ENCODE data around the gene PTK6.

Gene PTK6

GRCh38 chr20:63483834-63484233 lies 53.3 kb downstream of the PTK6 start:
- TF ChIP-seq CTCF (conservative IDR thresholded peaks at IDR 0.05), result 0 out of 2 replicates have a peak, but pooled peaks have one; percentile 13
- H3K27ac ChIP-seq, result no peak overlapping the region

GRCh38 chr20:63482021-63482587 lies 55.1 kb downstream of the PTK6 start:
- peak overlapping the region; percentile 47 for H3K27ac ChIP-seq
- no peak for TF ChIP-seq CTCF (conservative IDR thresholded peaks at IDR 0.05)

GRCh38 chr20:63481503-63481902 lies 55.7 kb downstream of the PTK6 start:
- 0 out of 2 replicates have a peak overlapping the region, but pooled peaks have one; percentile 48 for H3K27ac ChIP-seq
- TF ChIP-seq CTCF (conservative IDR thresholded peaks at IDR 0.05), result no peak

- H3K27ac ChIP-seq, result peak overlapping the region; percentile 69
Observed at GRCh38 chr20:63479695-63480419, 57.3 kb downstream of the PTK6 start.

GRCh38 chr20:63478346-63479302 lies 58.6 kb downstream of the PTK6 start:
- H3K27ac ChIP-seq, result peak overlapping the region; percentile 69
- no peak for TF ChIP-seq CTCF (conservative IDR thresholded peaks at IDR 0.05)
